SU-DHL-6 (cell line): ENCODE results near the gene RBM20.

Experiments used
- EZH2phosphoT487 ChIP-seq: fragments of 200-600 bp; sonication (generic), shearing (Covaris generic); conservative IDR thresholded peaks from 2 replicates; pipeline ENCODE4 v1.6.1; 2018; ENCODE audit warnings: mild to moderate bottlenecking, antibody characterized with exemption, low read length, moderate library complexity, mixed read lengths
- TF ChIP-seq, protein P1 (sequence below): fragments of 200-600 bp; sonication (generic); IDR thresholded peaks from one replicate; pipeline ENCODE4 v1.5.1; 2017; ENCODE audit warnings: antibody characterized with exemption, mild to moderate bottlenecking, low read length, moderate library complexity; ENCODE audit not compliant: insufficient read depth, poor library complexity, severe bottlenecking

DNA sequence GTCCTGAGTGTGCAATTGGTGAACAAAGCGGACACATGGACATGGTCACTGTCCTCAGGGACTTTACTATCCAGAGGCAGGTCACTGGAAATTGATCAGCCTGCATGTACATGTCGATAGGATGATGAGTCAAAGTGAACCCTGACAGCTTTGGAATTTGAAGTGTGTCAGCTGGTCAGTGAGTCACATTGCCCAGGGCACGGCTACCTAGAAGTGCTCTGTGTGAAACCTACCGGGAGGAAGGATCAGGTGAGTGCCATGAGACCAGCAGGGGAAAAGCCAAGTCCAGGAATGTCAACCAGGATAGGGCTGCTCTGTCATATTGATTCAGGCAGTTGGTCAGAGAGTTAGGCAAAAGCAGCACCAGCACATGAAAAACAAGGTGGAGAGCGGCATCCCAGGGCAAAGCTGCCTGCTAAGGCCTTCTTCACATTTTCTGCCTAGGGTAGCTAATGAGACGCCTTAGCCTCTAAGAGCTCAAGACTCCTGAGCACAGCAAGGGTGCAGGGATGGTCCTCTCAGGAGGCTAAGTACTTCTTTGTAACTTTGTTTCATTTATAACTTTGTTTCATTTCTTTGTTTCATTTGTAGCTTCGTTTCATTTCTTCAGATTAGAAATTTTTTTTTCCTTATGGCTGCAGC, 208.2 kb downstream of the RBM20 start:
- TF ChIP-seq, protein P1, sequence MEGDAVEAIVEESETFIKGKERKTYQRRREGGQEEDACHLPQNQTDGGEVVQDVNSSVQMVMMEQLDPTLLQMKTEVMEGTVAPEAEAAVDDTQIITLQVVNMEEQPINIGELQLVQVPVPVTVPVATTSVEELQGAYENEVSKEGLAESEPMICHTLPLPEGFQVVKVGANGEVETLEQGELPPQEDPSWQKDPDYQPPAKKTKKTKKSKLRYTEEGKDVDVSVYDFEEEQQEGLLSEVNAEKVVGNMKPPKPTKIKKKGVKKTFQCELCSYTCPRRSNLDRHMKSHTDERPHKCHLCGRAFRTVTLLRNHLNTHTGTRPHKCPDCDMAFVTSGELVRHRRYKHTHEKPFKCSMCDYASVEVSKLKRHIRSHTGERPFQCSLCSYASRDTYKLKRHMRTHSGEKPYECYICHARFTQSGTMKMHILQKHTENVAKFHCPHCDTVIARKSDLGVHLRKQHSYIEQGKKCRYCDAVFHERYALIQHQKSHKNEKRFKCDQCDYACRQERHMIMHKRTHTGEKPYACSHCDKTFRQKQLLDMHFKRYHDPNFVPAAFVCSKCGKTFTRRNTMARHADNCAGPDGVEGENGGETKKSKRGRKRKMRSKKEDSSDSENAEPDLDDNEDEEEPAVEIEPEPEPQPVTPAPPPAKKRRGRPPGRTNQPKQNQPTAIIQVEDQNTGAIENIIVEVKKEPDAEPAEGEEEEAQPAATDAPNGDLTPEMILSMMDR = no peak
- TF ChIP-seq EZH2phosphoT487 = no peak
